Loucy (cell line): ENCODE measurements around the gene WDR54.

Source experiments
- H2AFZ ChIP-seq: fragments of 200-600 bp; sonication (generic); 2 replicates; pipeline ENCODE4 v1.6.0; 2016; ENCODE audit warnings: antibody characterized with exemption, mild to moderate bottlenecking, low read length, moderate library complexity
- H3F3A ChIP-seq: fragments of 200-600 bp; 2 replicates; pipeline ENCODE4 v1.6.0; 2016; ENCODE audit warnings: antibody characterized with exemption, low read depth, mild to moderate bottlenecking
- H3K27me3 ChIP-seq: fragments of 200-600 bp; sonication (generic); 2 replicates; pipeline ENCODE4 v1.6.1; 2014; ENCODE audit warnings: low read length, mild to moderate bottlenecking; ENCODE audit not compliant: insufficient read depth, poor library complexity, severe bottlenecking
- H3K36me3 ChIP-seq: fragments of 200-600 bp; sonication (generic); 2 replicates; pipeline ENCODE4 v1.6.1; 2016; ENCODE audit warnings: low read length; ENCODE audit not compliant: insufficient read depth
- H3K4me1 ChIP-seq: fragments of 200-600 bp; sonication (generic); 2 replicates; pipeline ENCODE4 v1.5.1; 2014; ENCODE audit warnings: low read length, mild to moderate bottlenecking; ENCODE audit not compliant: insufficient read depth, poor library complexity, severe bottlenecking
- H3K4me2 ChIP-seq: fragments of 200-600 bp; sonication (generic); 2 replicates; pipeline ENCODE4 v1.6.0; 2014; ENCODE audit warnings: antibody characterized with exemption, low read length, low read depth, mild to moderate bottlenecking; ENCODE audit not compliant: poor library complexity, severe bottlenecking
- H3K4me3 ChIP-seq: fragments of 200-600 bp; sonication (generic); 2 replicates; pipeline ENCODE4 v1.5.1; 2014; ENCODE audit warnings: low read length, mild to moderate bottlenecking, mixed read lengths; ENCODE audit not compliant: poor library complexity, severe bottlenecking
- H3K79me2 ChIP-seq: fragments of 200-600 bp; sonication (generic); 2 replicates; pipeline ENCODE4 v1.6.1; 2014; ENCODE audit warnings: low read length; ENCODE audit not compliant: insufficient read depth
- H3K9ac ChIP-seq: fragments of 200-600 bp; sonication (generic); 2 replicates; pipeline ENCODE4 v1.6.0; 2014; ENCODE audit warnings: mild to moderate bottlenecking, low read depth, low read length, moderate library complexity; ENCODE audit not compliant: poor library complexity, severe bottlenecking
- H3K9me2 ChIP-seq: fragments of 200-600 bp; sonication (generic); replicated peaks from 2 replicates; pipeline ENCODE4 v1.6.1; 2016; ENCODE audit warnings: low read depth, low read length, mixed read lengths
- H3K9me3 ChIP-seq: fragments of 200-600 bp; sonication (generic); 2 replicates; pipeline ENCODE4 v1.6.1; 2014; ENCODE audit warnings: mild to moderate bottlenecking, antibody characterized with exemption, low read length, low read depth; ENCODE audit not compliant: insufficient read depth
- H4K20me1 ChIP-seq: fragments of 200-600 bp; sonication (generic); 2 replicates; pipeline ENCODE4 v1.6.0; 2014; ENCODE audit warnings: antibody characterized with exemption, low read length, mild to moderate bottlenecking; ENCODE audit not compliant: insufficient read depth, poor library complexity, severe bottlenecking
- EZH2phosphoT487 ChIP-seq: fragments of 200-600 bp; IDR thresholded peaks from 2 replicates; pipeline ENCODE4 v1.6.1; 2018; ENCODE audit warnings: antibody characterized with exemption, mild to moderate bottlenecking, moderate library complexity, borderline replicate concordance
- TF ChIP-seq, protein P1 (sequence below): fragments of 200-600 bp; sonication (generic); conservative IDR thresholded peaks from 2 replicates; pipeline ENCODE4 v1.5.1; 2014; ENCODE audit warnings: mild to moderate bottlenecking, antibody characterized with exemption, low read length

WDR54 gene

DNA sequence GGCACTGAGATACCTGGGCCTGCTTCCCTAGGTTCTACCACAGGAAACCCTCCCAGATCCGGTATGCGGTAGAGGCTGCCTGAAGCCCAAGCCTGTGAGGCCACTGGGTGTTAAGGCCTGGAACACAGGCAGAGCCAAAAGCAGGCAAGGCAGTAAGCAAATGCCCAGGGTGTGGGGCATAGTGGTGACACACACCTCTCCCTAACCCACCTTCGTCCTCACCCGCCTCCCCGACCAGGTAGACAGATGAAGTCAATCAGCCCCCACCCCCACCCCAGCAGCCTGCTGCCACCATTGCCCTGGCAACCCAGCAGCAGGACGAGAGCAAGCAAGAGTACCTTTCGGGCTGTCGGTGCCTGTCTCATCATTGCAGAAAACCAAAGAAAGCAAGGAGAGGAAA is 47.5 kb upstream of the WDR54 start:
- H4K20me1 ChIP-seq: no peaks in the 10 kb centered on the region
- no peak overlapping the region for H2AFZ ChIP-seq
- no peak overlapping the region for H3K4me3 ChIP-seq
- no peaks in the 10 kb centered on the region for H3K9me2 ChIP-seq
- H3K36me3 ChIP-seq: peaks cover 47% of the 10 kb centered on the region; the same call in 1 of the 2 replicates
- H3K9ac ChIP-seq: no peak overlapping the region
- 0 out of 2 replicates have a peak, but pooled peaks cover 4% of the 10 kb centered on the region for H3K79me2 ChIP-seq
- TF ChIP-seq EZH2phosphoT487: no peak
- TF ChIP-seq, protein P1, sequence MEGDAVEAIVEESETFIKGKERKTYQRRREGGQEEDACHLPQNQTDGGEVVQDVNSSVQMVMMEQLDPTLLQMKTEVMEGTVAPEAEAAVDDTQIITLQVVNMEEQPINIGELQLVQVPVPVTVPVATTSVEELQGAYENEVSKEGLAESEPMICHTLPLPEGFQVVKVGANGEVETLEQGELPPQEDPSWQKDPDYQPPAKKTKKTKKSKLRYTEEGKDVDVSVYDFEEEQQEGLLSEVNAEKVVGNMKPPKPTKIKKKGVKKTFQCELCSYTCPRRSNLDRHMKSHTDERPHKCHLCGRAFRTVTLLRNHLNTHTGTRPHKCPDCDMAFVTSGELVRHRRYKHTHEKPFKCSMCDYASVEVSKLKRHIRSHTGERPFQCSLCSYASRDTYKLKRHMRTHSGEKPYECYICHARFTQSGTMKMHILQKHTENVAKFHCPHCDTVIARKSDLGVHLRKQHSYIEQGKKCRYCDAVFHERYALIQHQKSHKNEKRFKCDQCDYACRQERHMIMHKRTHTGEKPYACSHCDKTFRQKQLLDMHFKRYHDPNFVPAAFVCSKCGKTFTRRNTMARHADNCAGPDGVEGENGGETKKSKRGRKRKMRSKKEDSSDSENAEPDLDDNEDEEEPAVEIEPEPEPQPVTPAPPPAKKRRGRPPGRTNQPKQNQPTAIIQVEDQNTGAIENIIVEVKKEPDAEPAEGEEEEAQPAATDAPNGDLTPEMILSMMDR: no peak
- H3K4me2 ChIP-seq: no peak overlapping the region
- peaks cover 7% of the 10 kb centered on the region for H3K4me1 ChIP-seq
- no peaks in the 10 kb centered on the region for H3K9me3 ChIP-seq
- H3K27me3 ChIP-seq: no peaks in the 10 kb centered on the region
- H3F3A ChIP-seq: no peaks in the 10 kb centered on the region

DNA sequence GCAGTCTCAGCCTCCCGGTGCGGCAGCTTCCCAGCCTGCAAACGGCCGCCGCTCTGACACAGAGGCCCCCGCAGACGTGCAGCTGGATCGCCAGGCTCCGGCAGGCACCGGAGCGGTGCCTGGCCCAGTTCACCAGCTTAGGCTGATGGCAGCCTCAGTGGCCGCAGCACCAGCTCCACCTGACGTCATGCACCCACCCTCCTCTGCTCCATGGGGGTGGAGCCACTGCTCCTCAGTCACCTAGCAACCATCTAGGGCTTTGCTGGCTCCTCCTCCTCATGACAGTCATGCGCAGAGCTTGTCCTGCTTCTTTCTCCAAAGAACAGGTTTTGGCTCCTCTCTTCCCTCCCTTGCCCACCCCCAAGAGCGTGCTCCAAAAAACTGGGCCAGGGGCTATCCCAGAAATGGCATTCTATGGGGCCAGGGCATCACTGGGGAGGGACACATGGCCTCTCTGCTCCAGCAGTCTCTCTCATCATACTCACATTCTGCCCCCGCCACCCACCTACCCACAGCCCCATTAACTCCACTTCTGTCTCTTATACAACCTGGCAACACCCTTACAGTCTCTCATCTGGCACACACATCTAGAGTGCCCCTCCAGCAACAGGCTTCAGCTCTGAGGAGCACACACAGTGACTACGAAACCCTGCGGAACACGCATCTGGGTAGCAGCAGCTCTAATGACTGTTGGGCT is 46.9 kb upstream of the WDR54 start:
- Histone ChIP-seq H3K36me3 (peaks cover 44% of the 10 kb centered on the region; the same call in 1 of the 2 replicates), H4K20me1 (peaks cover 2% of the 10 kb centered on the region), H3F3A (no peaks in the 10 kb centered on the region), H3K4me2 (no peak overlapping the region), H3K27me3 (no peaks in the 10 kb centered on the region), H3K9ac (no peak overlapping the region), H3K4me1 (peaks cover 13% of the 10 kb centered on the region), H3K4me3 (no peak overlapping the region), H3K79me2 (peaks cover 11% of the 10 kb centered on the region; the same call in 1 of the 2 replicates), H2AFZ (no peak overlapping the region), H3K9me2 (no peaks in the 10 kb centered on the region), H3K9me3 (no peaks in the 10 kb centered on the region)
- no peak for TF ChIP-seq EZH2phosphoT487
- TF ChIP-seq, protein P1: no peak

DNA sequence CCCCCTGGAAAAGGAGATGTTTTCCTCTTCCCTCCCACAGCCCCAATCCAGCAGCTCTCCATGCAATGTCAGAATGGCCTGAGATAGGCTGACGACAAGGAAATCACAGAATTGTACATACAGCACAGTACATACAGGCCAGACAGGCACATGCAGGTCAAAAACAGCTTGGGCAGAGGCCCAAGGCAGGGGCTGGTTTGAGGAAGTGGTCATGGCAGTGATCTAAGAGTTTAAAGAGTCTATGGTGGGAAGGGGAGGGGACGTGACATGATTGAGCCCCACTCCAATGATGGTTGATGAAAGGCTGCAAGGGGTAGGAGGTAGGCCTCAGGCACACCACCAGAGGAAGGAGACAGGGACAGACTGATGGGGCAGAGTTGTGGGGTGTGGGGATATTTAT is 45.7 kb upstream of the WDR54 start:
- no peaks in the 10 kb centered on the region for H3K9me3 ChIP-seq
- peaks cover 32% of the 10 kb centered on the region; the same call in 1 of the 2 replicates for H3K36me3 ChIP-seq
- H4K20me1 ChIP-seq: peaks cover 6% of the 10 kb centered on the region
- no peak for TF ChIP-seq EZH2phosphoT487
- TF ChIP-seq, protein P1: no peak
- H3F3A ChIP-seq: no peaks in the 10 kb centered on the region
- H2AFZ ChIP-seq: no peak overlapping the region
- H3K4me1 ChIP-seq: peaks cover 23% of the 10 kb centered on the region
- no peaks in the 10 kb centered on the region for H3K27me3 ChIP-seq
- H3K4me3 ChIP-seq: no peak overlapping the region
- H3K4me2 ChIP-seq: no peak overlapping the region
- peaks cover 22% of the 10 kb centered on the region; the same call in 1 of the 2 replicates for H3K79me2 ChIP-seq
- H3K9me2 ChIP-seq: no peaks in the 10 kb centered on the region
- H3K9ac ChIP-seq: no peak overlapping the region
